GM12801 (cell line): Measurements from ENCODE around the gene MXRA7.

Experiments used
- TF ChIP-seq, protein P1 (sequence below): IDR thresholded peaks from one replicate; pipeline ENCODE4 v1.5.1; 2011; ENCODE audit warnings: control low read depth; ENCODE audit not compliant: insufficient read length; ENCODE audit errors: extremely low read depth

The MXRA7 gene

DNA sequence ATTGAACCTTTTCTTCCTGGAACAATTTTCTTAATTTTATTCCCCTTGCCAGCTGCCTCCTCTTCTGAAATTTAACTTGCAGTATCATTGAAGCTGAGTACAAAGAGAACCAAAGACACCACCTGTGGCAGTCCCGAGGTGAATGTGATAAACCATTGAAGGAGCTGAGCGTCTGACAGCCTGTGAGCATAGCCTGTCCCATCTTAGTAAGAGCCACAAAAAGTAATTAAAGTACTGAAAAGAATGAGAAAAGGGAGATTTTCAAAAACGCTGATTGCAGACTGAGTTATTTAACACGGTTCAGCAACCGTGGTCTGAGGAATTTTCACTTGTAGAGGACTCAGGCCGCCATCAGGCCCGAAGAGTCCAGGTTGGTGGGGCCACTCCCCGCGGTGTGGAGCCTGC is 40.0 kb downstream of the MXRA7 start:
- TF ChIP-seq, protein P1, sequence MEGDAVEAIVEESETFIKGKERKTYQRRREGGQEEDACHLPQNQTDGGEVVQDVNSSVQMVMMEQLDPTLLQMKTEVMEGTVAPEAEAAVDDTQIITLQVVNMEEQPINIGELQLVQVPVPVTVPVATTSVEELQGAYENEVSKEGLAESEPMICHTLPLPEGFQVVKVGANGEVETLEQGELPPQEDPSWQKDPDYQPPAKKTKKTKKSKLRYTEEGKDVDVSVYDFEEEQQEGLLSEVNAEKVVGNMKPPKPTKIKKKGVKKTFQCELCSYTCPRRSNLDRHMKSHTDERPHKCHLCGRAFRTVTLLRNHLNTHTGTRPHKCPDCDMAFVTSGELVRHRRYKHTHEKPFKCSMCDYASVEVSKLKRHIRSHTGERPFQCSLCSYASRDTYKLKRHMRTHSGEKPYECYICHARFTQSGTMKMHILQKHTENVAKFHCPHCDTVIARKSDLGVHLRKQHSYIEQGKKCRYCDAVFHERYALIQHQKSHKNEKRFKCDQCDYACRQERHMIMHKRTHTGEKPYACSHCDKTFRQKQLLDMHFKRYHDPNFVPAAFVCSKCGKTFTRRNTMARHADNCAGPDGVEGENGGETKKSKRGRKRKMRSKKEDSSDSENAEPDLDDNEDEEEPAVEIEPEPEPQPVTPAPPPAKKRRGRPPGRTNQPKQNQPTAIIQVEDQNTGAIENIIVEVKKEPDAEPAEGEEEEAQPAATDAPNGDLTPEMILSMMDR: no peak

DNA sequence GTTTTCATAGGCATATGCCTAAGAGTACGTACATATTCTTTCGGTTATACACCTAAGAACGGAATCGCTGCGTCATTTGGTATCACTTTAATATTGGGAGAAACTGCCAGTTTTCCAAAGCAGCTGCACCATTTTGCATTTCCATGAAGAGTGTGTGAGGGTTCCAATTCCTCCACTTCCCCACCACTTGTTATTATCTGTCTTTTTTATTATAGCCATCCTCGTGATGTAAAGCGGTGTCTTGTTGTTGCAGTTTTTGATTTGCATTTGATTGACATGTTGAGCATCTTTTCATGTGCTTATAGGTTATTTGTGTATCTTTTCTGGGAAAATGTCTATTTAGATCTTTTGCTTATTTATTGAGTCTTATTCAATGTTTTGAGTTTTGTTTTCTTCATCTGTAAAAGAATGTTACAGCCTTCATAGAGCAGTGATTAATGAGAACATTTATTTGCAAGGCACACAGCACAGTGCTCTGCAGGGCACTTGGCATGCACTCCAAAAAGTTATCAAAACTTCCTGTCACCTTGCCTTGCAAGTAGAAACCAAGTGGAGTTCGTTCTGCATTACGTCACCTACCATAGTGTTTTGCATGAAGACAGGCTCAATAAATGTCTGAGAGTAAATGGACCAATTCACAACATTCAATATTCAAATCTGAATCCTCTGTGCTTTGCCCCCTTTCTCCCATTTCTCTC is 40.6 kb downstream of the MXRA7 start:
- TF ChIP-seq, protein P1: no peak

DNA sequence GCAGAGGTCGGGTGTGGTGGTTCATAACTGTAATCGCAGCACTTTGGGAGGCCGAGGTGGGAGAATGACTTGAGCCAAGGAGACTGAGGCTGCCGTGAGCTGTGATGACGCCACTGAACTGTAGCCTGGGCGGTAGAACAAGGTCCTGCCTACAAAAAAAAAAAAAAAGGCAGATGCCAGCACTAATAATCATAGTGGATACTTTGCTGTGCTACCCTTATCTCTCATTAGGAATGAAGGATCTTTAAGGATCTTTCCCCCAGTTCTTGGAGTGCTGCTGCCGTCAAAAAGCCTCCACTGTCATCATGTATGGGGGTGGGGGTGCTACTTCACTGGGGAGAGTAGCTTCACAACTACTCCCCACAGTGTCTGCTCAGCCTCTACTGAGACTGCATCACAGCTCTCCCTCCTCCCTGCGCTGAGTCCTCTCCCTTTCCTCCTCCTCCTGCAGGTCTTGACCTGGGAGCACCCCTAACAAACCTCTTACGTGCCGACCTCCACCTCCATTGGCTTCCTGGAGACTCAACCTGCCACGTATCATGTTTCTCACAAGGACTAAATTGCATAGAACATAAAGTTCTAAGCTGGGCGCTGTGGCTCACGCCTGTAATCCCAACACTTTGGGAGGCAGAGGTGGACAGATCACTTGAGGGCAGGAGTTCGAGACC is 42.8 kb downstream of the MXRA7 start:
- TF ChIP-seq, protein P1: no peak

DNA sequence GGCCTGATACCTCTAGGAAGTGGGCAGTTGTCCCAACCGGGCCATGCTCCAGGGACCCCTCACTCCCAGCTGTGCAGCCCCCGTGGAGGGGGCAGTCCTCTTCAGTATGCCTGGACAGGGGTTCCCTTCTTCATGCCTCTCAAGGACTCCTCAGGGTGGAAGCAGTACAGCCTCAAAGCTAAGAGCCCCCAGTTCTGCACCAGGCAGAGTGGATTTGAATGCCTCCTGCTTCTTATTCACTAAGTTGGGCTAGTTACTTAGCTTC is 43.3 kb downstream of the MXRA7 start:
- TF ChIP-seq, protein P1: no peak

DNA sequence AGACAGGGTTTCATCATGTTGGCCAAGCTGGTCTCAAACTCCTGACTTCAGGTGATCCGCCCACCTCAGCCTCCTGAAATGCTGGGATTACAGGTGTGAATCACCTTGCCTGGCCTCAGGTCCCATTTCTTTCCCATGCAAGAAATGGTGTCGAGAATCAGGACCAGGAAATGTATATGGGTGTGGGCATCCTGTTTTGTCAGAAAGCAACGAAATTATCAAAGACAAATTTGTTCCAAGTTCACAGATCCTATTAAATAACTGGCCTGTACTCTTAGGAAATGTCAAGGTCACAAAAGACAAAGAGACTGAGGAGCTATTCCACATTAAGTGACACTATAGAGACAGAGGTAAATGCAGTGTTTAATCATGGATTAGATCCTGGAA is 50.1 kb downstream of the MXRA7 start:
- TF ChIP-seq, protein P1: no peak

DNA sequence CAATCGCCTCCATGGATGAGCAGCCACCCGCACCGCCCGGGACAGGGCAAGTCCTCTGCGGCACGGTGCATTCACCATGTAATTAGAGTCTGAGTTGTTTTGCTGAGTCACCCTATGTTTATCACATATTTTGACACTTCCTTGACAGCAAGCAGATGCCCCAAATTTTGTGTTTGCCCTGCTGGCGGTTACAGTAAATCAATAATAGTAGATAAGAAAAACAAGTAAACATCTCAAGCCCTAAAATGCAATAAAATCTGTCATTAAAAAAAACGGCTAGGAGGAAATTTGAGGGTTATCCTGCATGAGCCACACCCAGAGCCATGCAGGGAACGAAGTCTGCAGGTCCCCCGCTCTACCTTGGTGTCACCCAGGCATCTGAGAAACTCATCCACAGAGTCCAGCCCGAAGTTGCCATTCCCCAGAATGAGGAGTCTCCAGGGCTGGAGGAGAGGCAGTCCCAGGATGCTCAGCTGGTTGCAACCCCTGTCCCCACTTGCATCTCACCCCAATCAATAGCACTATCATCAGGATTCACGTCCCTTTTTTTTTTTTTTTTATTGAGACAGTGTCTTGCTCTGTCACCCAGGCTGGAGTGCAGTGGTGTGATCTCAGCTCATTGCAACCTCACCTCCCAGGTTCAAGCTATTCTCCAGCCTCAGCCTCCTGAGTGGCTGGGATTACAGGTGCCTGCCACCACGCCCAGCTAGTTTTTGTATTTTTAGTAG is 50.7 kb downstream of the MXRA7 start:
- TF ChIP-seq, protein P1: no peak

DNA sequence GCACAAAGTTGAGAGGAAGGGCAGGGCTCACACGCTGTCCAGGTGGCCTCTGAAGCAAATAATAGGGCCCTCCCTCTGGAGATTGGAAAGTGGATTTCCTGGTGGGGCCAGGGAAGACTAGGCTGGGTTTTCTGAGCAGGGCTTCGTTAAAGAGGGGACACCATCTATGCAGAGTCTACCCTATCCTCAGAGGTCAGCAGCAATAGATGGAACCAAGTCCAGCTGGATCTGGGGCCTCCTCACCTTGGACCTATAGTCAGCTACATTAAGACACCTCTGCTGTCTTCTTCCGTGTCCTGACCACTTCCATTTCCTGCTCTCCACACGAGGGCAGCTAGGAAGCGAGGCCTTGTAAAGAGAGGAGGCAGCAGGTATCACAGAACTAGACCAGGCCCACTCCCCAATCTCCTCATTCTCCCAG is 52.5 kb downstream of the MXRA7 start:
- TF ChIP-seq, protein P1: no peak
